ENCODE measurements around the gene TXNDC5. TPM values are rescaled to one million over a fixed set of nuclear protein-coding genes. Genes with fewer than 3 reads are reported as not detected.

The TXNDC5 gene
- total and polyA plus RNA-seq, 2 of the 13 experiments (the other 11 are each of a cell fraction or from before 2014, with no cell fraction given): 287 to 578 TPM

DNA sequence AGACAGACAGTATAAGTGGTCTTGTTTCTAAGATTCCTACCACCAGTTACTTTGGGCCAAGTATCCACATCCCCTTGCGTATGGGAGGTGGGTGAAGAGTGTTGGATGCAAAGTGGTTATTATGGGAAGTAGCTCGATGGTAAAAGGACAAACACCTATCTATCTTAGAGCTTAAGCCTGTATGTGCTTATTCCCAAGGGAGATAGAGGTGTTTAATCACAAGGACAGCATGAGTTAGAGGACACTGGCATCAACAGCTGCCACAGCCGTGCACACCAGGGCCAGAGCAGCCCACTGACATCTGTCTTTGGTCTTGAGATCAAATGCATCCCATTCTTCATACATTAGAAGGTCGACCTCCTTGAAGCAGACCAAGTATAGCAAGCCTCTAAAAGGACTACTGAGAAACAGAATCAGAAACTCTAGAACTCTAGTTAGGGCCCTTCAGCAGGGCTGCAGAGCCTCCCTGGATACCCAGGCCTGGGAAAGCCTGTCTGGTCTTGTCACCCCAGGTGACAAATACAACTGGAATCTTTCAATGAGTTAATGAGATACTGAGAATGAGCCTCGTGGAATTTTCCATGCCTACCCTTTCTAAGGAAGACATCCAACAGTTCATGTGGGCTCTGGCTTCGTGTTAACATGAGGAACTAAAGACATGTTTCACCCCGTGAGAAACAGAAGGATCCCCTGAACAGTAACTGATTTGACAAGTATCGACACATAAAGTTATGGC is 28.7 kb downstream of the TXNDC5 start:
- Histone ChIP-seq H3K27ac (ENCODE audit: extremely low read length, insufficient read depth, low read length) (peak overlapping the region; percentile 51), H4K20me1 (ENCODE audit: insufficient read depth, low read length) (peaks cover 9% of the 10 kb centered on the region; the same call in 1 of the 2 replicates), H3K79me2 (ENCODE audit: insufficient read depth, low read length) (no peaks in the 10 kb centered on the region), H3K9me3 (ENCODE audit: low read length) (no peaks in the 10 kb centered on the region), H3K4me1 (ENCODE audit: insufficient read depth, low read length) (peaks cover 28% of the 10 kb centered on the region), H3K4me2 (ENCODE audit: low read depth, low read length) (no peak overlapping the region), H3K4me3 (replicated peaks in 1 of 3; ENCODE audit: insufficient read depth in 1 of 3, low read depth in 2 of 3, low read length in 3 of 3) (no peak overlapping the region), H3K36me3 (replicated peaks in 1 of 2; ENCODE audit: control insufficient read depth in 1 of 2, insufficient read depth in 2 of 2, low read length in 2 of 2) (peaks cover 41 to 64% of the 10 kb centered on the region in 2 experiments), H3K27me3 (ENCODE audit: control insufficient read depth in 1 of 2, insufficient read depth in 2 of 2, low read length in 2 of 2) (no peaks in the 10 kb centered on the region), H2AFZ (ENCODE audit: low read length) (no peak overlapping the region), H3K9ac (ENCODE audit: insufficient read depth, low read depth, low read length) (no peak overlapping the region)
- intact Hi-C loops (cut with micrococcal nuclease; ENCODE audit: unreplicated experiment): no loop called here
- in situ Hi-C loops (cut with HindIII; ENCODE audit: extremely low pct_ligation_motif_present, low pct_unique_long_range_greater_than_20kb): no loop called here
- peak; percentile 12 for FAIRE-seq
- CTCF ChIA-PET (ENCODE audit: low intra/inter-chr PET ratio, low total read pairs): no interaction called here
- no TSS peak for BruUV-seq (replicated peaks)
- TF ChIP-seq GLI4 (CRISPR knock-in tag; IDR thresholded peaks at IDR 0.05; ENCODE audit: borderline replicate concordance) (0 out of 2 replicates have a peak, but pooled peaks have one; percentile 34), RBM22 (optimal IDR thresholded peaks at IDR 0.05; ENCODE audit: low read length) (peak; percentile 79), ZBTB38 (CRISPR knock-in tag; IDR thresholded peaks at IDR 0.05) (0 out of 2 replicates have a peak, but pooled peaks have one; percentile 38), ZNF629 (CRISPR knock-in tag; conservative IDR thresholded peaks at IDR 0.05) (no peak), BRCA1 (CRISPR knock-in tag; IDR thresholded peaks at IDR 0.05) (no peak), PHF5A (CRISPR knock-in tag; IDR thresholded peaks at IDR 0.05; ENCODE audit: low read depth, unreplicated experiment) (no peak), MTA1 (CRISPR knock-in tag; IDR thresholded peaks at IDR 0.05; ENCODE audit: borderline replicate concordance) (no peak), HOXD1 (CRISPR knock-in tag; IDR thresholded peaks at IDR 0.05) (no peak), KAT2B (IDR thresholded peaks at IDR 0.05; ENCODE audit: borderline replicate concordance, low read depth, low read length) (no peak), ZNF101 (CRISPR knock-in tag; IDR thresholded peaks at IDR 0.05; ENCODE audit: borderline replicate concordance, low read depth) (no peak), MBD4 (IDR thresholded peaks at IDR 0.05; ENCODE audit: borderline replicate concordance, low read length) (no peak), PHF20 (CRISPR knock-in tag; IDR thresholded peaks at IDR 0.05) (no peak), KDM1A (CRISPR knock-in tag; IDR thresholded peaks at IDR 0.05) (no peak), DPF2 (CRISPR knock-in tag; IDR thresholded peaks at IDR 0.05; ENCODE audit: borderline replicate concordance, low read depth) (no peak), ZNF589 (CRISPR knock-in tag; conservative IDR thresholded peaks at IDR 0.05) (no peak)
- TF ChIP-seq, protein P1, sequence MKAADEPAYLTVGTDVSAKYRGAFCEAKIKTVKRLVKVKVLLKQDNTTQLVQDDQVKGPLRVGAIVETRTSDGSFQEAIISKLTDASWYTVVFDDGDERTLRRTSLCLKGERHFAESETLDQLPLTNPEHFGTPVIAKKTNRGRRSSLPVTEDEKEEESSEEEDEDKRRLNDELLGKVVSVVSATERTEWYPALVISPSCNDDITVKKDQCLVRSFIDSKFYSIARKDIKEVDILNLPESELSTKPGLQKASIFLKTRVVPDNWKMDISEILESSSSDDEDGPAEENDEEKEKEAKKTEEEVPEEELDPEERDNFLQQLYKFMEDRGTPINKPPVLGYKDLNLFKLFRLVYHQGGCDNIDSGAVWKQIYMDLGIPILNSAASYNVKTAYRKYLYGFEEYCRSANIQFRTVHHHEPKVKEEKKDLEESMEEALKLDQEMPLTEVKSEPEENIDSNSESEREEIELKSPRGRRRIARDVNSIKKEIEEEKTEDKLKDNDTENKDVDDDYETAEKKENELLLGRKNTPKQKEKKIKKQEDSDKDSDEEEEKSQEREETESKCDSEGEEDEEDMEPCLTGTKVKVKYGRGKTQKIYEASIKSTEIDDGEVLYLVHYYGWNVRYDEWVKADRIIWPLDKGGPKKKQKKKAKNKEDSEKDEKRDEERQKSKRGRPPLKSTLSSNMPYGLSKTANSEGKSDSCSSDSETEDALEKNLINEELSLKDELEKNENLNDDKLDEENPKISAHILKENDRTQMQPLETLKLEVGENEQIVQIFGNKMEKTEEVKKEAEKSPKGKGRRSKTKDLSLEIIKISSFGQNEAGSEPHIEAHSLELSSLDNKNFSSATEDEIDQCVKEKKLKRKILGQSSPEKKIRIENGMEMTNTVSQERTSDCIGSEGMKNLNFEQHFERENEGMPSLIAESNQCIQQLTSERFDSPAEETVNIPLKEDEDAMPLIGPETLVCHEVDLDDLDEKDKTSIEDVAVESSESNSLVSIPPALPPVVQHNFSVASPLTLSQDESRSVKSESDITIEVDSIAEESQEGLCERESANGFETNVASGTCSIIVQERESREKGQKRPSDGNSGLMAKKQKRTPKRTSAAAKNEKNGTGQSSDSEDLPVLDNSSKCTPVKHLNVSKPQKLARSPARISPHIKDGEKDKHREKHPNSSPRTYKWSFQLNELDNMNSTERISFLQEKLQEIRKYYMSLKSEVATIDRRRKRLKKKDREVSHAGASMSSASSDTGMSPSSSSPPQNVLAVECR (CRISPR knock-in tag; IDR thresholded peaks at IDR 0.05; ENCODE audit: borderline replicate concordance): no peak
- TF ChIP-seq, protein P2, sequence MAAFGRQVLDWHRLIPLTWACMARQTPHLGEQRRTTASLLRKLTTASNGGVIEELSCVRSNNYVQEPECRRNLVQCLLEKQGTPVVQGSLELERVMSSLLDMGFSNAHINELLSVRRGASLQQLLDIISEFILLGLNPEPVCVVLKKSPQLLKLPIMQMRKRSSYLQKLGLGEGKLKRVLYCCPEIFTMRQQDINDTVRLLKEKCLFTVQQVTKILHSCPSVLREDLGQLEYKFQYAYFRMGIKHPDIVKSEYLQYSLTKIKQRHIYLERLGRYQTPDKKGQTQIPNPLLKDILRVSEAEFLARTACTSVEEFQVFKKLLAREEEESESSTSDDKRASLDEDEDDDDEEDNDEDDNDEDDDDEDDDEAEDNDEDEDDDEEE (CRISPR knock-in tag; IDR thresholded peaks at IDR 0.05): no peak
- 96% methylated on average over 8 of the region's 8 CpGs for WGBS (ENCODE audit: low lambda C conversion rate)
- ATAC-seq: no peak
- no peak for DNase-seq (ENCODE audit: low spot score)
- POLR2A ChIA-PET: no interaction called here

Measured in HepG2 (cell line).